WERI-Rb-1 (cell line): ENCODE measurements around the gene INCENP.

ENCODE experiments used
- DNase-seq: peaks from one replicate; pipeline ENCODE4 v3.0.0-alpha.2; 2020
- H3K27ac ChIP-seq: fragments of 250-450 bp; sonication (Bioruptor Pico); 2 replicates; pipeline ENCODE4 v1.5.1; 2020; ENCODE audit warnings: mild to moderate bottlenecking, moderate library complexity
- H3K27me3 ChIP-seq: fragments of 250-450 bp; sonication (Bioruptor Pico); 2 replicates; pipeline ENCODE4 v1.5.1; 2021; ENCODE audit warnings: mild to moderate bottlenecking, low read depth, moderate library complexity; ENCODE audit not compliant: insufficient read depth, severe bottlenecking
- H3K36me3 ChIP-seq: fragments of 250-450 bp; sonication (Bioruptor Pico); 2 replicates; pipeline ENCODE4 v1.5.1; 2020; ENCODE audit warnings: mild to moderate bottlenecking, moderate library complexity
- H3K4me3 ChIP-seq: 2 replicates; pipeline ENCODE4 v1.5.1; 2011; ENCODE audit warnings: low read depth, mild to moderate bottlenecking, control low read depth, low read length
- H3K9me3 ChIP-seq: fragments of 250-450 bp; sonication (Bioruptor Pico); 2 replicates; pipeline ENCODE4 v1.5.1; 2021; ENCODE audit warnings: mild to moderate bottlenecking, moderate library complexity; ENCODE audit not compliant: severe bottlenecking
- TF ChIP-seq, protein P1 (sequence below): IDR thresholded peaks from 2 replicates; pipeline ENCODE4 v1.5.1; 2011; ENCODE audit warnings: low read depth, mild to moderate bottlenecking, control low read depth, inconsistent platforms, low read length

Gene INCENP

DNA sequence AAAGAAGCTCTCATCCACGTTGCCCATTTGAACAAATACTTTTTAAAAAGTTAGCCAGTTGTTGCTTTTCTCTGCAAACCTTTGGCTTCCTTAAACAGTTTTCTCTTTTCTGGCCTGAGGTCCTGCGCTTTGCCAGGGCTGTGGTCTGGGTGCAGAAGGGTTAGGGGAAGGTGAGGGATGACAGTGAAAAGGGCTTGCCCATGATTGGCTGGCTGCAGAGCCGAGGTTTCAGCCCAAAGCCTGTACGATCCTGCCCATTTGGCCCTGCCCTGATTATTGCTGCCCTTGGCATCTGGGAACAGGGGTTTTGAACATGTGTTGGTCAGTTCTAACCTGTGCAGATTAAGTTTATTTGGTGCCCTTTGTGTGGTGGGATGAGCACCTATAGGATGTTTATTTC lies 1.5 kb downstream of the INCENP start:
- peaks cover 55% of the 10 kb centered on the region for H3K36me3 ChIP-seq

GRCh38 chr11:62125881-62126280 lies 2.1 kb downstream of the INCENP start:
- H3K36me3 ChIP-seq: peaks cover 61% of the 10 kb centered on the region
- H3K9me3 ChIP-seq: no peaks in the 10 kb centered on the region
- no peak for DNase-seq
- no peaks in the 10 kb centered on the region for H3K27me3 ChIP-seq
- no peak overlapping the region for H3K4me3 ChIP-seq
- TF ChIP-seq, protein P1, sequence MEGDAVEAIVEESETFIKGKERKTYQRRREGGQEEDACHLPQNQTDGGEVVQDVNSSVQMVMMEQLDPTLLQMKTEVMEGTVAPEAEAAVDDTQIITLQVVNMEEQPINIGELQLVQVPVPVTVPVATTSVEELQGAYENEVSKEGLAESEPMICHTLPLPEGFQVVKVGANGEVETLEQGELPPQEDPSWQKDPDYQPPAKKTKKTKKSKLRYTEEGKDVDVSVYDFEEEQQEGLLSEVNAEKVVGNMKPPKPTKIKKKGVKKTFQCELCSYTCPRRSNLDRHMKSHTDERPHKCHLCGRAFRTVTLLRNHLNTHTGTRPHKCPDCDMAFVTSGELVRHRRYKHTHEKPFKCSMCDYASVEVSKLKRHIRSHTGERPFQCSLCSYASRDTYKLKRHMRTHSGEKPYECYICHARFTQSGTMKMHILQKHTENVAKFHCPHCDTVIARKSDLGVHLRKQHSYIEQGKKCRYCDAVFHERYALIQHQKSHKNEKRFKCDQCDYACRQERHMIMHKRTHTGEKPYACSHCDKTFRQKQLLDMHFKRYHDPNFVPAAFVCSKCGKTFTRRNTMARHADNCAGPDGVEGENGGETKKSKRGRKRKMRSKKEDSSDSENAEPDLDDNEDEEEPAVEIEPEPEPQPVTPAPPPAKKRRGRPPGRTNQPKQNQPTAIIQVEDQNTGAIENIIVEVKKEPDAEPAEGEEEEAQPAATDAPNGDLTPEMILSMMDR: no peak
- H3K27ac ChIP-seq: no peak overlapping the region

More for the DNA sequence above, 1.5 kb downstream of the INCENP start:
- Histone ChIP-seq H3K27ac (no peak overlapping the region), H3K9me3 (no peaks in the 10 kb centered on the region), H3K27me3 (no peaks in the 10 kb centered on the region), H3K4me3 (peak overlapping the region; percentile 99; the same call in 1 of the 2 replicates)
- TF ChIP-seq, protein P1: no peak
- DNase-seq: no peak

- Histone ChIP-seq H3K9me3 (no peaks in the 10 kb centered on the region), H3K4me3 (no peak overlapping the region), H3K27ac (no peak overlapping the region), H3K27me3 (no peaks in the 10 kb centered on the region), H3K36me3 (peaks cover 76% of the 10 kb centered on the region)
- TF ChIP-seq, protein P1: no peak
- DNase-seq: no peak
Measured at GRCh38 chr11:62127426-62127825, 3.6 kb downstream of the INCENP start.

DNA sequence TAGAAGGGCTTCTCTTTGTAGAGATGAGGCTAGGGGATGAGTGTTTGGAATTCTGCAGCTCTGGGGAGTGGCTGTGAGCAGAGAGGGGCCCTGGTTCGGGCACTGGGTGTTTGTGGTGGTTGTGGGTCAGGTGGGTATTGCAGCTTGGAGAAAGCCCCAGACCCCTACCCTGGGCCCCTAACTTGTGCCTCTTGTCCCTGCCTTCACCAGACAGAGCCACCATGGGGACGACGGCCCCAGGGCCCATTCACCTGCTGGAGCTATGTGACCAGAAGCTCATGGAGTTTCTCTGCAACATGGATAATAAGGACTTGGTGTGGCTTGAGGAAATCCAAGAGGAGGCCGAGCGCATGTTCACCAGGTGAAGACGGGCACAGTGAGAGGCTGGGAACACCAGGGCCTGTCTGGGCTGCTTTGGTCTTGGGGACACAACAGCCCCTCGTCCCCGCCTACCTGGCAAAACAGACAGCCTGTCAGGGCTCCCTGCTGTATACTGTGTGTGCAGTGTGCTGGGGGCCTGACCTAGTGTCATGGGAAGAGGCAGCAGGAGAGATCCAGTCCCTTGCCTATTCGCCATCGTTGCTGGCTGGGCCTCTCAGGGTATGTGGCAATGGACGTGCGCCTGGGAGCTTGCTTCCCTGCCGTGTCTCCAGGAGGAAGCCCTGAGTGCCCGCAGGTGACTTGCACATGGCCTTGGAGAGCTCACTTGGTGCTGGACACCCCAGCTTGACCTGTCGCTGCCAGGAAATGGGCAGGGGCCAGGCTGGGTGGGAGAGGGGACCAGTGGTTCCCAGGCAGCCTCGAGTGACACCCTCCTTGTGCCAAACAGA lies 4.3 kb downstream of the INCENP start:
- Histone ChIP-seq H3K27ac (no peak overlapping the region), H3K36me3 (peaks cover 82% of the 10 kb centered on the region), H3K4me3 (no peak overlapping the region), H3K27me3 (no peaks in the 10 kb centered on the region), H3K9me3 (no peaks in the 10 kb centered on the region)
- no peak for DNase-seq
- TF ChIP-seq, protein P1: no peak

GRCh38 chr11:62128835-62129234 lies 5.0 kb downstream of the INCENP start:
- Histone ChIP-seq H3K27ac (no peak overlapping the region), H3K36me3 (peaks cover 88% of the 10 kb centered on the region), H3K27me3 (no peaks in the 10 kb centered on the region), H3K4me3 (no peak overlapping the region), H3K9me3 (no peaks in the 10 kb centered on the region)
- TF ChIP-seq, protein P1: no peak
- DNase-seq: no peak
